ENCODE data around the gene EAF1.
"Not testable (repeated sequence)": the region's sequence is repeated elsewhere in the genome, so short reads cannot be mapped to it uniquely, and the experiment has no call there.

The EAF1 gene

GRCh38 chr3:15452156-15452555, 24.8 kb downstream of the EAF1 start:
- DNase-seq (ENCODE audit: low read depth): no peak

- no peak for DNase-seq (ENCODE audit: low read depth)
Measured at GRCh38 chr3:15452961-15453360, 25.6 kb downstream of the EAF1 start.

GRCh38 chr3:15453501-15453900, 26.1 kb downstream of the EAF1 start:
- no peak for DNase-seq (ENCODE audit: low read depth)

- DNase-seq (ENCODE audit: low read depth): no peak
Measured at GRCh38 chr3:15453991-15454625, 26.7 kb downstream of the EAF1 start.

GRCh38 chr3:15454965-15455364, 27.6 kb downstream of the EAF1 start:
- no peak for DNase-seq (ENCODE audit: low read depth)

- DNase-seq (ENCODE audit: low read depth): no peak
Measured at GRCh38 chr3:15455756-15456155, 28.4 kb downstream of the EAF1 start.

GRCh38 chr3:15456321-15456720, 28.9 kb downstream of the EAF1 start:
- no peak for DNase-seq (ENCODE audit: low read depth)

- DNase-seq (ENCODE audit: low read depth): not testable (repeated sequence)
Measured at GRCh38 chr3:15456915-15457314, 29.5 kb downstream of the EAF1 start.

GRCh38 chr3:15458212-15458780, 30.9 kb downstream of the EAF1 start:
- no peak for DNase-seq (ENCODE audit: low read depth)

- no peak for DNase-seq (ENCODE audit: low read depth)
Measured at GRCh38 chr3:15460891-15461531, 33.6 kb downstream of the EAF1 start.

GRCh38 chr3:15462451-15462850, 35.1 kb downstream of the EAF1 start:
- no peak for DNase-seq (ENCODE audit: low read depth)

- DNase-seq (ENCODE audit: low read depth): no peak
Measured at GRCh38 chr3:15465876-15466585, 38.6 kb downstream of the EAF1 start.

GRCh38 chr3:15467227-15468181, 40.1 kb downstream of the EAF1 start:
- no peak for DNase-seq (ENCODE audit: low read depth)

GRCh38 chr3:15470261-15470660, 42.9 kb downstream of the EAF1 start:
- DNase-seq (ENCODE audit: low read depth): no peak

GRCh38 chr3:15470849-15471248, 43.5 kb downstream of the EAF1 start:
- DNase-seq (ENCODE audit: low read depth): no peak

- DNase-seq (ENCODE audit: low read depth): no peak
Measured at GRCh38 chr3:15471861-15472260, 44.5 kb downstream of the EAF1 start.

- DNase-seq (ENCODE audit: low read depth): no peak
Measured at GRCh38 chr3:15475161-15475560, 47.8 kb downstream of the EAF1 start.

- DNase-seq (ENCODE audit: low read depth): peak; percentile 14
Measured at GRCh38 chr3:15476378-15476777, 49.0 kb downstream of the EAF1 start.

- no peak for DNase-seq (ENCODE audit: low read depth)
Measured at GRCh38 chr3:15477951-15478639, 50.7 kb downstream of the EAF1 start.

- DNase-seq (ENCODE audit: low read depth): no peak
Measured at GRCh38 chr3:15478640-15478979, 51.2 kb downstream of the EAF1 start.

Measured in stromal cell of bone marrow (primary cell).